CD4-positive, alpha-beta T cell treated with Interleukin-17A for 1 hour (primary cell): ENCODE results near the gene USP26.
"Not testable (repeated sequence)": the region's sequence is repeated elsewhere in the genome, so short reads cannot be mapped to it uniquely, and the experiment has no call there.

Source experiments
- DNase-seq: peaks from one replicate; pipeline ENCODE4 v3.0.0-alpha.2; 2020

The USP26 gene

GRCh38 chrX:133033010-133033409, 63.9 kb downstream of the USP26 start:
- no peak for DNase-seq

GRCh38 chrX:133018229-133018628, 78.7 kb downstream of the USP26 start:
- DNase-seq: no peak

- DNase-seq: no peak
These were observed 89.5 kb downstream of the USP26 start for GRCh38 chrX:133007458-133007857.

- no peak for DNase-seq
These were observed 91.3 kb downstream of the USP26 start for GRCh38 chrX:133005616-133006015.

DNA sequence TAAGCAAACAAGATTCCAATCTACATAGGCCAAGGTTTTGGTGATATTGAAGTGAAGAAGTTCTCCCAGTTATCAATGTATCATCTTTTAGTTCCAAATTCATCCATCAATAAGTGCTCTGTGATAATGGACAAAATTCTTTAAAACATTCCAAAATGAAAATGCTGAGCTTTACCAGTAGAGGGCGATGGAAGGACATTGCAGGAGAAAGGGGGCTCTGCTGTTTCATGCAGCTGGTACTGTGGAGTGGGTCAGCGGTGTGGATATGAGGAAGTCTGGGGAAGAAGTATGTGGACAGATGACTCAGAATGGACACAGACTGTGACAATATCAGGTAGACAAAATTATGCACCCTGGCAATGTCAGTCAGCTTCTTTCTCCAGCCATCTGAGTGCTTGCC, 91.9 kb downstream of the USP26 start:
- DNase-seq: no peak

GRCh38 chrX:132999209-132999608, 97.7 kb downstream of the USP26 start:
- no peak for DNase-seq

DNA sequence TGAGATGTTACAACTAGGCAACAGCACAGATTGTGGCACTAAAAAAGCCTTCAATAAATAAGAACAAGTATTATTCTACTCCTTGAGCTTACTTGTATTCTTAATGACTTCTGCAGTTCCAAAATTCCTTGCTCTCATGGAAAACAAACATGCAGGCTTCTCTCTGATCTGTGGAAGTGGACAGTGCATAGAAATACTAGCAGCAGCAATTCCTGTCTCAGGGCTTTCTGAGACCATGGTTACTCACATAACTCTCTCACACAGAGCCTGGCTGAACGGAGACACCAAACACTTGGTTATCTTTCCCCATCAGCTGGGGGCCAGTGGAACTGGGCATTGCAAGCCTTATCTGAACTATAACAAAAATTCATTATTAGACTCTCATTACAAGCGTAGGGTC, 106.1 kb downstream of the USP26 start:
- no peak for DNase-seq

- DNase-seq: no peak
These were observed 110.4 kb downstream of the USP26 start for GRCh38 chrX:132986556-132986955.

DNA sequence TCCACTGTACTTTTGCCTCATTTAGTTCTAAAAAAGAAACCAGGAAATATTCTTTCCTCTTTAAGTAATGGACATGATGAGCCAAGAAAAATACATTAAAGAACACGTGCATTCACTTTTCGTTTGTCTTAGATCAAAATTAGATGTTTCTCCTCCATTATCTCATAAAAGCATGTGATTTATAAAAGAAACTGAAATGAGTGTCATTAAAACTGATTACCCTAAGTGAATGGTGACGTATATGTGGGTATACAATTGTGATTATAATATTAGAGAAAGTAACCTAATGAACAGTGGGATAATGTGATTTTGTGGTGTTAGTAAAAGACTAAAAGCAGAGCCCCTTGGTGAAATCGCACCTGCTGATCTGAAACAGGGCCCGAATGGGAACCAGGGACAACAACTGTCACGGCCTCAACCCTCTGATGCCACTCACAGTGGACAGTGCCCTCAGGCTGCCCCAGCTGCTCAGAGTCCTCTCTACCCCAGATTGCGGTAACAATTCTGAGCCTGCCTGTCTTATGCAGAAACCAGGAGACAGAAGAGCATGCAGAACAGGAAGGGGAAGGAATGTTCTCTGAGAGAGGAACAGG, 112.8 kb downstream of the USP26 start:
- no peak for DNase-seq

DNA sequence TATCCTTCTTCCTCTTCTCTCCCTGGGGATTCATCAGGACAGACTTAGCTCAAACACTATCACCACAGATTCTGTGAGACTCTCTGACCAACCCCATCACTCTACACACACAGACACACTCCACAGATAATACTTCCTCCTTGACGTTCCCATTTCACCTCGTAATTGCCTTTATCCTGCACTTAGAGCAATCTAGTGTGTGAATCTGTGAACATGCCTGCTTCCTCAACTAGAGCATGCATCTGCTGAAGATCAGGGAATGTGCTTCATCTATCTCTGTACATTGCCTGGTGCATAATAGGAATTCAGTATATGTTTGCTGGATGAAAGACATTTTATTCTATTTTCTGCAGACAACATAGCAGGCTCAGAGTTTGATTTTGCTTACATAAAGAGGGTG, 113.4 kb downstream of the USP26 start:
- no peak for DNase-seq

GRCh38 chrX:132980035-132980434, 116.9 kb downstream of the USP26 start:
- not testable (repeated sequence) for DNase-seq
